ENCODE results near the gene PDCL2. TPM values are rescaled to one million over a fixed set of nuclear protein-coding genes. Genes with fewer than 3 reads are reported as not detected.

The PDCL2 gene
- total and polyA plus RNA-seq, 2 of the 8 experiments (the other 6 are each of a cell fraction or from before 2014, with no cell fraction given): not detected

DNA sequence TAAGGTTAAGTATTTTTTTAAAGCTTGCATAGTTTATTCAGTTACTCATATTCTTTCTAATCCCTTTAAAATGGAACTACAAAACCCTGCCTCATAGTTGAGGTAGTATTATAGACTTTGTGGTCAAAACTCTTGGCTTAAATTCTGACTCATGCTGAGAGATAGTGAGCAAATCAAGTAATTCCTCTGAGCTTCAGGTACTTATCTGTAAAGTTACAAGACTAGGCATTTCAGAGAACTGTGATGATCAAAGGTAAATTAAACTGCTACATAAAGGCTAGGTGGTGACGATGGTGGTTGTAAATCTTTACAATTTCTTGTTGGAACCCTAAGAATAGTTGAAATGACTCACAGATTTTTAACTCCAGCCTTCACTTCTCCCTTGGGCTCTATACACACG, 42.2 kb downstream of the PDCL2 start (continued):
- no peak for TF ChIP-seq POLR2A (IDR thresholded peaks at IDR 0.05; ENCODE audit: control extremely low read depth in 1 of 2, low read depth in 2 of 2, low read length in 2 of 2)
- TF ChIP-seq SUZ12 (IDR thresholded peaks at IDR 0.05; ENCODE audit: low read length): no peak
- no peak for TF ChIP-seq BRCA1 (IDR thresholded peaks at IDR 0.05; ENCODE audit: low read depth, low read length)
- TF ChIP-seq GTF2F1 (IDR thresholded peaks at IDR 0.05; ENCODE audit: borderline replicate concordance, low read depth, low read length): no peak

Data from H1 (cell line).